ENCODE results near the gene RBM8A. TPM values are rescaled to one million over a fixed set of nuclear protein-coding genes. Genes with fewer than 3 reads are reported as not detected.
"Not testable (repeated sequence)": the region's sequence is repeated elsewhere in the genome, so short reads cannot be mapped to it uniquely, and the experiment has no call there.

Gene RBM8A
- total RNA-seq, 1 experiment from 2014 or later = 261 TPM

- no peak for DNase-seq (ENCODE audit: low read depth, low spot score)
- in situ Hi-C loops (cut with HindIII; ENCODE audit: low pct_unique_long_range_greater_than_20kb, low sequenced_read_pairs) = no loop called here
These were observed 31.4 kb upstream of the RBM8A start for GRCh38 chr1:145958734-145959133.

- in situ Hi-C loops (cut with HindIII; ENCODE audit: low pct_unique_long_range_greater_than_20kb, low sequenced_read_pairs) = no loop called here
These were observed 30.4 kb upstream of the RBM8A start, which contains the start of gene LIX1L for GRCh38 chr1:145957443-145958319. Gene LIX1L (minus strand): TSS chr1:145958017. CDS start chr1:145957927, 90 bp downstream.

GRCh38 chr1:145956781-145957442 lies 29.6 kb upstream of the RBM8A start:
- DNase-seq (ENCODE audit: low read depth, low spot score) = no peak
- in situ Hi-C loops (cut with HindIII; ENCODE audit: low pct_unique_long_range_greater_than_20kb, low sequenced_read_pairs) = no loop called here

More at GRCh38 chr1:145957443-145958319, 30.4 kb upstream of the RBM8A start, which contains the start of gene LIX1L:
- peak; percentile 100 for DNase-seq (ENCODE audit: low read depth, low spot score)

- in situ Hi-C loops (cut with HindIII; ENCODE audit: low pct_unique_long_range_greater_than_20kb, low sequenced_read_pairs) = no loop called here
- DNase-seq (ENCODE audit: low read depth, low spot score) = no peak
These were observed 29.1 kb upstream of the RBM8A start for GRCh38 chr1:145956361-145956760.

GRCh38 chr1:145955436-145955835 lies 28.2 kb upstream of the RBM8A start:
- DNase-seq (ENCODE audit: low read depth, low spot score) = no peak
- in situ Hi-C loops (cut with HindIII; ENCODE audit: low pct_unique_long_range_greater_than_20kb, low sequenced_read_pairs) = no loop called here

GRCh38 chr1:145953861-145954260 lies 26.6 kb upstream of the RBM8A start:
- in situ Hi-C loops (cut with HindIII; ENCODE audit: low pct_unique_long_range_greater_than_20kb, low sequenced_read_pairs) = no loop called here
- DNase-seq (ENCODE audit: low read depth, low spot score) = no peak

GRCh38 chr1:145952903-145953302 lies 25.6 kb upstream of the RBM8A start:
- DNase-seq (ENCODE audit: low read depth, low spot score) = no peak
- in situ Hi-C loops (cut with HindIII; ENCODE audit: low pct_unique_long_range_greater_than_20kb, low sequenced_read_pairs) = no loop called here

- in situ Hi-C loops (cut with HindIII; ENCODE audit: low pct_unique_long_range_greater_than_20kb, low sequenced_read_pairs) = no loop called here
- no peak for DNase-seq (ENCODE audit: low read depth, low spot score)
These were observed 24.2 kb upstream of the RBM8A start for GRCh38 chr1:145951526-145951925.

GRCh38 chr1:145949219-145949618 lies 21.9 kb upstream of the RBM8A start:
- no peak for DNase-seq (ENCODE audit: low read depth, low spot score)
- in situ Hi-C loops (cut with HindIII; ENCODE audit: low pct_unique_long_range_greater_than_20kb, low sequenced_read_pairs) = no loop called here

- DNase-seq (ENCODE audit: low read depth, low spot score) = no peak
- in situ Hi-C loops (cut with HindIII; ENCODE audit: low pct_unique_long_range_greater_than_20kb, low sequenced_read_pairs) = no loop called here
These were observed 20.3 kb upstream of the RBM8A start for GRCh38 chr1:145947551-145947950.

GRCh38 chr1:145946477-145946986 lies 19.2 kb upstream of the RBM8A start:
- in situ Hi-C loops (cut with HindIII; ENCODE audit: low pct_unique_long_range_greater_than_20kb, low sequenced_read_pairs) = no loop called here
- no peak for DNase-seq (ENCODE audit: low read depth, low spot score)

- in situ Hi-C loops (cut with HindIII; ENCODE audit: low pct_unique_long_range_greater_than_20kb, low sequenced_read_pairs) = no loop called here
- no peak for DNase-seq (ENCODE audit: low read depth, low spot score)
These were observed 17.2 kb upstream of the RBM8A start for GRCh38 chr1:145944532-145944931.

GRCh38 chr1:145942871-145943270 lies 15.6 kb upstream of the RBM8A start:
- no peak for DNase-seq (ENCODE audit: low read depth, low spot score)
- in situ Hi-C loops (cut with HindIII; ENCODE audit: low pct_unique_long_range_greater_than_20kb, low sequenced_read_pairs) = no loop called here

- no peak for DNase-seq (ENCODE audit: low read depth, low spot score)
- in situ Hi-C loops (cut with HindIII; ENCODE audit: low pct_unique_long_range_greater_than_20kb, low sequenced_read_pairs) = no loop called here
These were observed 15.1 kb upstream of the RBM8A start for GRCh38 chr1:145942405-145942804.

GRCh38 chr1:145937436-145937835 lies 10.2 kb upstream of the RBM8A start:
- in situ Hi-C loops (cut with HindIII; ENCODE audit: low pct_unique_long_range_greater_than_20kb, low sequenced_read_pairs) = no loop called here
- DNase-seq (ENCODE audit: low read depth, low spot score) = no peak

- in situ Hi-C loops (cut with HindIII; ENCODE audit: low pct_unique_long_range_greater_than_20kb, low sequenced_read_pairs) = no loop called here
- DNase-seq (ENCODE audit: low read depth, low spot score) = peak; percentile 79
These were observed 9.0 kb upstream of the RBM8A start for GRCh38 chr1:145936247-145936646.

GRCh38 chr1:145935708-145936107 lies 8.4 kb upstream of the RBM8A start:
- no peak for DNase-seq (ENCODE audit: low read depth, low spot score)
- in situ Hi-C loops (cut with HindIII; ENCODE audit: low pct_unique_long_range_greater_than_20kb, low sequenced_read_pairs) = no loop called here

GRCh38 chr1:145932522-145933009 lies 5.3 kb upstream of the RBM8A start:
- DNase-seq (ENCODE audit: low read depth, low spot score); in situ Hi-C loops (cut with HindIII; ENCODE audit: low pct_unique_long_range_greater_than_20kb, low sequenced_read_pairs): not testable (repeated sequence)

Data from SK-MEL-5 (cell line).